Measurements from ENCODE around the gene SLC9A2. TPM values are rescaled to one million over a fixed set of nuclear protein-coding genes. Genes with fewer than 3 reads are reported as not detected.
A peak's percentile ranks its signal among the peaks of the same experiment; 100 is the strongest.

Gene SLC9A2
- total RNA-seq, 2 experiments from 2014 or later: not detected

GRCh38 chr2:102669401-102669800 lies 50.0 kb downstream of the SLC9A2 start:
- POLR2A ChIA-PET: no interaction called here
- Mint-ChIP-seq H3K27me3 (peaks cover 8% of the 10 kb centered on the region), H3K36me3 (peaks cover 1% of the 10 kb centered on the region), H3K9me3 (no peaks in the 10 kb centered on the region), H3K27ac (no peak overlapping the region), H3K4me3 (no peak overlapping the region), H3K4me1 (peaks cover 4% of the 10 kb centered on the region)
- no peak for ATAC-seq (ENCODE audit: low read depth)
- DNase-seq: no peak

- no peak overlapping the region for H3K4me3 Mint-ChIP-seq
- H3K9me3 Mint-ChIP-seq: no peaks in the 10 kb centered on the region
- POLR2A ChIA-PET: no interaction called here
- DNase-seq (no peak), ATAC-seq (ENCODE audit: low read depth) (no peak)
- H3K27ac Mint-ChIP-seq: no peak overlapping the region
- no peaks in the 10 kb centered on the region for H3K36me3 Mint-ChIP-seq
- H3K4me1 Mint-ChIP-seq: peaks cover 3% of the 10 kb centered on the region
- H3K27me3 Mint-ChIP-seq: peaks cover 25% of the 10 kb centered on the region
Observed at GRCh38 chr2:102672107-102672776, 52.9 kb downstream of the SLC9A2 start.

- Mint-ChIP-seq H3K4me1 (peaks cover 3% of the 10 kb centered on the region), H3K27ac (no peak overlapping the region), H3K4me3 (no peak overlapping the region), H3K27me3 (peaks cover 26% of the 10 kb centered on the region), H3K9me3 (no peaks in the 10 kb centered on the region), H3K36me3 (no peaks in the 10 kb centered on the region)
- POLR2A ChIA-PET: no interaction called here
- no peak for ATAC-seq (ENCODE audit: low read depth)
- no peak for DNase-seq
Observed at GRCh38 chr2:102674370-102674769, 55.0 kb downstream of the SLC9A2 start.

GRCh38 chr2:102674836-102675235 lies 55.5 kb downstream of the SLC9A2 start:
- POLR2A ChIA-PET: no interaction called here
- Mint-ChIP-seq H3K9me3 (no peaks in the 10 kb centered on the region), H3K27me3 (peaks cover 29% of the 10 kb centered on the region), H3K4me3 (no peak overlapping the region), H3K27ac (no peak overlapping the region), H3K4me1 (peaks cover 3% of the 10 kb centered on the region), H3K36me3 (no peaks in the 10 kb centered on the region)
- no peak for DNase-seq
- ATAC-seq (ENCODE audit: low read depth): no peak

GRCh38 chr2:102677244-102678215 lies 58.2 kb downstream of the SLC9A2 start:
- peaks cover 26% of the 10 kb centered on the region for H3K27me3 Mint-ChIP-seq
- H3K9me3 Mint-ChIP-seq: no peaks in the 10 kb centered on the region
- ATAC-seq (ENCODE audit: low read depth) (no peak), DNase-seq (no peak)
- H3K27ac Mint-ChIP-seq: no peak overlapping the region
- no peak overlapping the region for H3K4me3 Mint-ChIP-seq
- H3K4me1 Mint-ChIP-seq: no peaks in the 10 kb centered on the region
- POLR2A ChIA-PET: no interaction called here
- no peaks in the 10 kb centered on the region for H3K36me3 Mint-ChIP-seq

GRCh38 chr2:102678442-102678841 lies 59.1 kb downstream of the SLC9A2 start:
- no peaks in the 10 kb centered on the region for H3K4me1 Mint-ChIP-seq
- H3K9me3 Mint-ChIP-seq: no peaks in the 10 kb centered on the region
- no peak overlapping the region for H3K4me3 Mint-ChIP-seq
- no peak overlapping the region for H3K27ac Mint-ChIP-seq
- POLR2A ChIA-PET: no interaction called here
- H3K27me3 Mint-ChIP-seq: peaks cover 26% of the 10 kb centered on the region
- DNase-seq (no peak), ATAC-seq (ENCODE audit: low read depth) (no peak)
- no peaks in the 10 kb centered on the region for H3K36me3 Mint-ChIP-seq

GRCh38 chr2:102686479-102687439 lies 67.4 kb downstream of the SLC9A2 start:
- Mint-ChIP-seq H3K4me1 (peaks cover 5% of the 10 kb centered on the region), H3K36me3 (no peaks in the 10 kb centered on the region), H3K27ac (no peak overlapping the region), H3K27me3 (no peaks in the 10 kb centered on the region), H3K9me3 (no peaks in the 10 kb centered on the region), H3K4me3 (no peak overlapping the region)
- DNase-seq (no peak), ATAC-seq (ENCODE audit: low read depth) (peak; percentile 96)
- POLR2A ChIA-PET: interaction anchor here (1.3 kb wide), 1 partner anchor 50 kb away, joined by 4 read pairs; a partner anchor contains a TSS

- POLR2A ChIA-PET: no interaction called here
- H3K27ac Mint-ChIP-seq: no peak overlapping the region
- peaks cover 4% of the 10 kb centered on the region for H3K27me3 Mint-ChIP-seq
Observed at GRCh38 chr2:102690012-102690411, 70.7 kb downstream of the SLC9A2 start.

GRCh38 chr2:102696463-102696862 lies 77.1 kb downstream of the SLC9A2 start:
- Mint-ChIP-seq H3K27ac (no peak overlapping the region), H3K4me1 (no peaks in the 10 kb centered on the region), H3K9me3 (no peaks in the 10 kb centered on the region), H3K27me3 (peaks cover 4% of the 10 kb centered on the region), H3K4me3 (no peak overlapping the region), H3K36me3 (no peaks in the 10 kb centered on the region)
- no peak for DNase-seq
- POLR2A ChIA-PET: no interaction called here
- ATAC-seq (ENCODE audit: low read depth): no peak

More at GRCh38 chr2:102690012-102690411, 70.7 kb downstream of the SLC9A2 start:
- no peaks in the 10 kb centered on the region for H3K9me3 Mint-ChIP-seq
- H3K4me1 Mint-ChIP-seq: peaks cover 5% of the 10 kb centered on the region
- no peaks in the 10 kb centered on the region for H3K36me3 Mint-ChIP-seq
- H3K4me3 Mint-ChIP-seq: no peak overlapping the region
- DNase-seq: no peak
- no peak for ATAC-seq (ENCODE audit: low read depth)

- DNase-seq: no peak
- Mint-ChIP-seq H3K27me3 (peaks cover 8% of the 10 kb centered on the region), H3K36me3 (no peaks in the 10 kb centered on the region), H3K4me3 (no peak overlapping the region), H3K9me3 (no peaks in the 10 kb centered on the region), H3K4me1 (no peaks in the 10 kb centered on the region), H3K27ac (no peak overlapping the region)
- ATAC-seq (ENCODE audit: low read depth): no peak
- POLR2A ChIA-PET: no interaction called here
Observed at GRCh38 chr2:102698369-102699111, 79.2 kb downstream of the SLC9A2 start.

- peaks cover 12% of the 10 kb centered on the region for H3K27me3 Mint-ChIP-seq
- no peak overlapping the region for H3K4me3 Mint-ChIP-seq
- H3K27ac Mint-ChIP-seq: no peak overlapping the region
- H3K9me3 Mint-ChIP-seq: no peaks in the 10 kb centered on the region
- DNase-seq (no peak), ATAC-seq (ENCODE audit: low read depth) (no peak)
- POLR2A ChIA-PET: no interaction called here
- no peaks in the 10 kb centered on the region for H3K36me3 Mint-ChIP-seq
- no peaks in the 10 kb centered on the region for H3K4me1 Mint-ChIP-seq
Observed at GRCh38 chr2:102703305-102703704, 84.0 kb downstream of the SLC9A2 start.

GRCh38 chr2:102703748-102704147 lies 84.4 kb downstream of the SLC9A2 start:
- Mint-ChIP-seq H3K4me3 (no peak overlapping the region), H3K27me3 (peaks cover 12% of the 10 kb centered on the region), H3K36me3 (no peaks in the 10 kb centered on the region), H3K27ac (no peak overlapping the region), H3K9me3 (no peaks in the 10 kb centered on the region), H3K4me1 (no peaks in the 10 kb centered on the region)
- ATAC-seq (ENCODE audit: low read depth) (no peak), DNase-seq (no peak)
- POLR2A ChIA-PET: no interaction called here
